ENCODE measurements around the gene DENND1A. TPM values are rescaled to one million over a fixed set of nuclear protein-coding genes. Genes with fewer than 3 reads are reported as not detected.

DENND1A gene
- total and polyA plus RNA-seq, 4 donors = 13.4 to 30.5 (median 28.3) TPM

- Histone ChIP-seq H3K27ac (ENCODE audit: low read depth, low read length) (no peak overlapping the region), H3K27me3 (ENCODE audit: control insufficient read depth, insufficient read depth, low read length) (no peaks in the 10 kb centered on the region), H3K4me1 (ENCODE audit: control insufficient read depth, insufficient read depth, low read length) (no peaks in the 10 kb centered on the region), H3K4me3 (ENCODE audit: low read depth, low read length) (no peak overlapping the region), H3K9me3 (ENCODE audit: control insufficient read depth, insufficient read depth, low read length) (no peaks in the 10 kb centered on the region), H3K36me3 (ENCODE audit: control insufficient read depth, insufficient read depth, low read length) (no peaks in the 10 kb centered on the region)
- no peak for DNase-seq (ENCODE audit: low read depth in 4 of 6, low spot score in 6 of 6)
- WGBS (ENCODE audit: insufficient coverage) = 88% methylated on average over 3 of the region's 7 CpGs
Measured at GRCh38 chr9:123599781-123600180, 330.1 kb downstream of the DENND1A start.

DNA sequence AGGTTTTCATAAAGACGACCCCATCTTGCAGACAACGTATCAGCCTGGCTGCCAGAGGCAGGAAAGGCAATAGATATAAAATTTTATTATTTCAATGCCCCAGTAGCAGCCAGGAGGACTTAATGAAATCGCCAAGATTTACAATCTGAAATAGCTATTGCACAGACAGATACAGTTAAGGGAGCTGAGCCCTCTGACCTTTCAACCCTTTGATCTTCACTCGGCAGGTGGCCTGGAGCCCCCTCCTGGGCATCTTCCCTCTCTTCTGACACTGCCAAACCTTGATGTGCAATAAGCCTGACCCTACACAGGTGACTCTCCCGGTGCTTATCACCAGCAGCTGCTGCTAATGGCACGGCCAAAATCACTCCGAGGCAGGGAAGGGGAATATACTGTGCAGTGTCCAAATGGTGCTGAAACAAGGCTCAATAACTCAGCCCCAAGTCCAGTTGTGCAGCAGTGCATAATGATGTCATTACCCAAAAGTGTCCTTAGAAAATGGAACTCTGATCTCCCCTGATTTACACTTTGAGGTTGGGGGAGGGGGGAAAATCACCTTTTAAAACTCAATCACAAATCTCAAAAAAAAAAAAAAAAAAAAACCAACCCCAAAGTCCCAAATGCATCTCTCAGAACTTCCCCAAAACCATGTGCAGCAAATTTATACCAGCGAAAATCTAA, 331.9 kb downstream of the DENND1A start:
- Histone ChIP-seq H3K27me3 (ENCODE audit: control insufficient read depth, insufficient read depth, low read length) (no peaks in the 10 kb centered on the region), H3K27ac (ENCODE audit: low read depth, low read length) (no peak overlapping the region), H3K4me3 (ENCODE audit: low read depth, low read length) (no peak overlapping the region), H3K4me1 (ENCODE audit: control insufficient read depth, insufficient read depth, low read length) (no peaks in the 10 kb centered on the region), H3K36me3 (ENCODE audit: control insufficient read depth, insufficient read depth, low read length) (no peaks in the 10 kb centered on the region), H3K9me3 (ENCODE audit: control insufficient read depth, insufficient read depth, low read length) (no peaks in the 10 kb centered on the region)
- DNase-seq (ENCODE audit: low read depth in 4 of 6, low spot score in 6 of 6) = peak in 1 of 6 donors; percentile 55
- WGBS (ENCODE audit: insufficient coverage) = 65% methylated on average over 6 of the region's 8 CpGs

DNA sequence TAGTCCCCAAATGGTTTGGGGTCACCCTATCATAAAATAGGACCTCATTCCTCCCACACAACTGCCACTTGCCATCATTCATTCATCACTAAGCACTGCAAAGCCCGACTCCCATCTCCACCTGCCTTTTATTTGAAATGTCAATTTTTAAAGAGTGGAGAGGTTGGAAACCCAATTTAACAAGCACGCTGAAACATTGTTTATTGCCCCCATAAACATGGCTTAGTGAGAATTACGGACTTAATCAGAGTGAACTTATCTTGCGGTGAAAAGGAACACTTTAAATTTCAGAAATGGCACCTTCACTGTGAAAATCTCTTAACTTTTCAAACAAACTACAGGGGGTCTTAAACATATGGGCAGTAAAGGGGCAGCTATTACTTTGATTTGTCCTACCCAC, 332.9 kb downstream of the DENND1A start:
- peak in 1 of 6 donors; percentile 48 for DNase-seq (ENCODE audit: low read depth in 4 of 6, low spot score in 6 of 6)
- no peaks in the 10 kb centered on the region for H3K27me3 ChIP-seq (ENCODE audit: control insufficient read depth, insufficient read depth, low read length)

DNA sequence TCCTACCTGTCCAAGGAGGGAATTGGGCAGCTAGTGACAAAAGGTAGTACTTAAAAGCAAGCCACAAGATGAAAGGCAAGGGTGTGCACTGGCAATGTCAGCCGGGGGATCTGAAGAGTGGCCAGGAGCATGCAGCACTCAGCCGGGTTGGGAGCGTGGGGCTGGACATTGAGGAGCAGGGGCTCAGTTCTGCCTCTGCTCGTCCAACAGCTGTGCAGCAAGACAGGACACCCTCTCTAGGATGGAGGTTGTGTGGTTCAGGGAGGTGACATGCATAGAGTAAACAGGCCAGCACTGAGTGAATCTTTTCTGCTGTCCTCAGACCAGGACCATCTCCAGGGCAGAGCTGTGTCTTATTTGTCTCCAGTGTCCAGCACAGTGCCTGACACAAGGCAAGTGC, 338.6 kb downstream of the DENND1A start:
- Histone ChIP-seq H3K27ac (ENCODE audit: low read depth, low read length) (no peak overlapping the region), H3K36me3 (ENCODE audit: control insufficient read depth, insufficient read depth, low read length) (no peaks in the 10 kb centered on the region), H3K4me1 (ENCODE audit: control insufficient read depth, insufficient read depth, low read length) (peaks cover 6% of the 10 kb centered on the region), H3K4me3 (ENCODE audit: low read depth, low read length) (no peak overlapping the region), H3K27me3 (ENCODE audit: control insufficient read depth, insufficient read depth, low read length) (no peaks in the 10 kb centered on the region), H3K9me3 (ENCODE audit: control insufficient read depth, insufficient read depth, low read length) (peaks cover 1% of the 10 kb centered on the region)
- no peak for DNase-seq (ENCODE audit: low read depth in 4 of 6, low spot score in 6 of 6)
- WGBS (ENCODE audit: insufficient coverage) = 88% methylated on average over 4 of the region's 4 CpGs

More for the DNA sequence above, 332.9 kb downstream of the DENND1A start:
- Histone ChIP-seq H3K4me1 (ENCODE audit: control insufficient read depth, insufficient read depth, low read length) (no peaks in the 10 kb centered on the region), H3K9me3 (ENCODE audit: control insufficient read depth, insufficient read depth, low read length) (no peaks in the 10 kb centered on the region), H3K4me3 (ENCODE audit: low read depth, low read length) (no peak overlapping the region), H3K36me3 (ENCODE audit: control insufficient read depth, insufficient read depth, low read length) (no peaks in the 10 kb centered on the region), H3K27ac (ENCODE audit: low read depth, low read length) (no peak overlapping the region)
- WGBS (ENCODE audit: insufficient coverage) = 83% methylated on average over 1 of the region's 4 CpGs

DNA sequence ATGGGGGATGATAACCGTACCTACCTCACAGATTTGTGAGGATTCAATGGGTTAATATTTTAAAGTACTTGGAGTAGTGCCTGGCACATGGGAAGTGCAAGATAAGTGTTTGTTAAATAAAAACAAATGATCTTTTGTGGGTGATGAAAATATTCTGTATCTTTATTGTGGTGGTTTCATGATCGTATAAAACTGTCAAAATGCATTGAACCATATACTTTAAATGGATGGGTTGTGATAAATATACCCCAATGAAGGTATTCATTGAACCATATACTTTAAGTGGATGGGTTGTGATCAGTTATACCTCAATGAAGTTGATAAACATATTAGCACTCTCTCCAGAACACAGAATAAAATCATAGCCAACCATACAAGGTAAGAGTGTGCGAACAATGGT, 339.4 kb downstream of the DENND1A start:
- 100% methylated on average over 1 of the region's 3 CpGs for WGBS (ENCODE audit: insufficient coverage)
- H3K4me3 ChIP-seq (ENCODE audit: low read depth, low read length) = no peak overlapping the region
- no peak for DNase-seq (ENCODE audit: low read depth in 4 of 6, low spot score in 6 of 6)

GRCh38 chr9:123589361-123590239, 340.3 kb downstream of the DENND1A start:
- H3K4me1 ChIP-seq (ENCODE audit: control insufficient read depth, insufficient read depth, low read length) = peaks cover 16% of the 10 kb centered on the region
- WGBS (ENCODE audit: insufficient coverage) = 67% methylated on average over 4 of the region's 8 CpGs
- DNase-seq (ENCODE audit: low read depth in 4 of 6, low spot score in 6 of 6) = peak in 1 of 6 donors; percentile 80
- no peak overlapping the region for H3K4me3 ChIP-seq (ENCODE audit: low read depth, low read length)
- H3K27me3 ChIP-seq (ENCODE audit: control insufficient read depth, insufficient read depth, low read length) = no peaks in the 10 kb centered on the region
- H3K9me3 ChIP-seq (ENCODE audit: control insufficient read depth, insufficient read depth, low read length) = peaks cover 1% of the 10 kb centered on the region
- H3K27ac ChIP-seq (ENCODE audit: low read depth, low read length) = no peak overlapping the region
- H3K36me3 ChIP-seq (ENCODE audit: control insufficient read depth, insufficient read depth, low read length) = no peaks in the 10 kb centered on the region

More for the DNA sequence above, 339.4 kb downstream of the DENND1A start:
- Histone ChIP-seq H3K27ac (ENCODE audit: low read depth, low read length) (no peak overlapping the region), H3K27me3 (ENCODE audit: control insufficient read depth, insufficient read depth, low read length) (no peaks in the 10 kb centered on the region), H3K9me3 (ENCODE audit: control insufficient read depth, insufficient read depth, low read length) (peaks cover 1% of the 10 kb centered on the region), H3K36me3 (ENCODE audit: control insufficient read depth, insufficient read depth, low read length) (no peaks in the 10 kb centered on the region), H3K4me1 (ENCODE audit: control insufficient read depth, insufficient read depth, low read length) (peaks cover 14% of the 10 kb centered on the region)

- peak in 2 of 6 donors; percentile 22 to 81 for DNase-seq (ENCODE audit: low read depth in 4 of 6, low spot score in 6 of 6)
- H3K9me3 ChIP-seq (ENCODE audit: control insufficient read depth, insufficient read depth, low read length) = peaks cover 1% of the 10 kb centered on the region
- H3K36me3 ChIP-seq (ENCODE audit: control insufficient read depth, insufficient read depth, low read length) = peaks cover 4% of the 10 kb centered on the region
- WGBS (ENCODE audit: insufficient coverage) = 53% methylated on average over 4 of the region's 5 CpGs
- no peak overlapping the region for H3K27ac ChIP-seq (ENCODE audit: low read depth, low read length)
- no peak overlapping the region for H3K4me3 ChIP-seq (ENCODE audit: low read depth, low read length)
- no peaks in the 10 kb centered on the region for H3K27me3 ChIP-seq (ENCODE audit: control insufficient read depth, insufficient read depth, low read length)
- H3K4me1 ChIP-seq (ENCODE audit: control insufficient read depth, insufficient read depth, low read length) = peaks cover 16% of the 10 kb centered on the region
Measured at GRCh38 chr9:123586275-123586674, 343.7 kb downstream of the DENND1A start.

DNA sequence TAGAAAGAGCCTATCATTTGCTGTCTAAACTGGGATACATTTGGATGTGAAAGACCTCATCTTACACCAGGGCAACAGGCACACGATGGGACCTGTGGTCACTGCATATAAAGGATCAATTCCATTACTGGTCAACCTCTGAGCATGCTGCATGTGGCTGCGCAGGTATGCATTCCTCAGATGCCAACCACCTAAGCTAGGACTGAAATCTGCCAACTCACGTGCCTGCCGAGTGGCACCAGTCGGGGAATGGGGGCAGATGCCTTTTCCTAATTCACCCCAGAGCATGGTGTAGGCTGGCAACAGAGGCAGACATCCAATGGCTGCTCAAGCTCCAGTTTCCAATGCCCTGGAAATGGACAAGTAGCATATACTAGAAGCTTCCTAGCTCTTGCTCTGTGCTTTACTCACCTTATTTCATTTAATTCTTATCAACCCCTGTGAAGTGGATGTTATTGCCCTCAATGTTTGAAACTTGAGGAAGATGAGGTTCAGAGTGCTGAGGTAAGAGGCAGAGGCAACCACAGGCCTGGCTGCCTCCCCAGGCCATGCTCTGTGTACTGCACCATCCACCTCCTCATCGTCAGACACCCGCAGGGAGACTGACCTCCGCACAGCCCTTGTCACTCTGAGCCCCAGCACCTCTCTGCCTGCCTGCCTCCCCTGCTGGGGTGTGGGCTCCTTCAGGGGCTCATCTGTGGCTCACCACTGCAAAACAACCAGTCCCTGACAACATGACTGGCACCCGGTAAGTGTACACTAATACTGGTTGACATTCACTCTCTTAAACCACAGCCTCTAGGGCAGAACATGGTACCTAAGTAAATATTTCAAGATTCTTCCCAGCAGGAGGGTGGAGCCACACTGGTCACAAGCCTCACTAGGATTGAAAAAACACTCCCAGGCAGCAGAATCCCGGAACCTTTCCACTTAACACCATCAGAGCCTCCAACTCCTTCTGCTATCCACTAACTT, 345.4 kb downstream of the DENND1A start:
- H3K4me1 ChIP-seq (ENCODE audit: control insufficient read depth, insufficient read depth, low read length) = peaks cover 16% of the 10 kb centered on the region
- 92% methylated on average over 9 of the region's 10 CpGs for WGBS (ENCODE audit: insufficient coverage)
- no peak for DNase-seq (ENCODE audit: low read depth in 4 of 6, low spot score in 6 of 6)
- peaks cover 1% of the 10 kb centered on the region for H3K9me3 ChIP-seq (ENCODE audit: control insufficient read depth, insufficient read depth, low read length)
- no peak overlapping the region for H3K4me3 ChIP-seq (ENCODE audit: low read depth, low read length)
- peaks cover 4% of the 10 kb centered on the region for H3K36me3 ChIP-seq (ENCODE audit: control insufficient read depth, insufficient read depth, low read length)
- no peak overlapping the region for H3K27ac ChIP-seq (ENCODE audit: low read depth, low read length)
- H3K27me3 ChIP-seq (ENCODE audit: control insufficient read depth, insufficient read depth, low read length) = no peaks in the 10 kb centered on the region

GRCh38 chr9:123583646-123584045, 346.3 kb downstream of the DENND1A start:
- H3K9me3 ChIP-seq (ENCODE audit: control insufficient read depth, insufficient read depth, low read length) = peaks cover 1% of the 10 kb centered on the region
- DNase-seq (ENCODE audit: low read depth in 4 of 6, low spot score in 6 of 6) = no peak
- WGBS (ENCODE audit: insufficient coverage) = no CpG with 5 or more reads among the region's 2 CpGs
- H3K27me3 ChIP-seq (ENCODE audit: control insufficient read depth, insufficient read depth, low read length) = no peaks in the 10 kb centered on the region
- no peak overlapping the region for H3K27ac ChIP-seq (ENCODE audit: low read depth, low read length)
- peaks cover 16% of the 10 kb centered on the region for H3K4me1 ChIP-seq (ENCODE audit: control insufficient read depth, insufficient read depth, low read length)
- H3K4me3 ChIP-seq (ENCODE audit: low read depth, low read length) = no peak overlapping the region
- H3K36me3 ChIP-seq (ENCODE audit: control insufficient read depth, insufficient read depth, low read length) = peaks cover 4% of the 10 kb centered on the region

Data from spinal cord (tissue), 10 donors.